KG1 (cell line): ENCODE data around the gene MAML1.
"Not testable (repeated sequence)": the region's sequence is repeated elsewhere in the genome, so short reads cannot be mapped to it uniquely, and the experiment has no call there.

ENCODE experiments used
- DNase-seq: peaks from one replicate; lab custom pipeline; 2025; lab: John Stamatoyannopoulos, UW

The MAML1 gene

GRCh38 chr5:179732918-179733771 is 523 bp downstream of the MAML1 start:
- DNase-seq, result peak; percentile 57

GRCh38 chr5:179733772-179734126 is 1.1 kb downstream of the MAML1 start:
- DNase-seq, result no peak

GRCh38 chr5:179734536-179735164 is 2.0 kb downstream of the MAML1 start:
- DNase-seq, result no peak

- no peak for DNase-seq
Measured at GRCh38 chr5:179738742-179739141, 6.1 kb downstream of the MAML1 start.

GRCh38 chr5:179744106-179744505 is 11.5 kb downstream of the MAML1 start:
- DNase-seq, result not testable (repeated sequence)

GRCh38 chr5:179746872-179747271 is 14.2 kb downstream of the MAML1 start:
- DNase-seq, result no peak

- DNase-seq, result no peak
Measured at GRCh38 chr5:179747811-179748210, 15.2 kb downstream of the MAML1 start.

GRCh38 chr5:179749857-179750508 is 17.4 kb downstream of the MAML1 start:
- no peak for DNase-seq

- DNase-seq, result no peak
Measured at GRCh38 chr5:179753971-179754370, 21.3 kb downstream of the MAML1 start.

GRCh38 chr5:179755022-179755421 is 22.4 kb downstream of the MAML1 start:
- no peak for DNase-seq

GRCh38 chr5:179758955-179759354 is 26.3 kb downstream of the MAML1 start:
- DNase-seq, result no peak

- no peak for DNase-seq
Measured at GRCh38 chr5:179759581-179760551, 27.2 kb downstream of the MAML1 start.

- DNase-seq, result peak; percentile 40
Measured at GRCh38 chr5:179762079-179762780, 29.6 kb downstream of the MAML1 start.

- DNase-seq, result no peak
Measured at GRCh38 chr5:179762781-179763176, 30.2 kb downstream of the MAML1 start.

- no peak for DNase-seq
Measured at GRCh38 chr5:179763215-179763945, 30.8 kb downstream of the MAML1 start.

GRCh38 chr5:179764056-179764455 is 31.4 kb downstream of the MAML1 start:
- DNase-seq, result no peak

GRCh38 chr5:179765400-179765799 is 32.8 kb downstream of the MAML1 start:
- DNase-seq, result no peak

GRCh38 chr5:179766021-179766725 is 33.6 kb downstream of the MAML1 start:
- no peak for DNase-seq

GRCh38 chr5:179766726-179767455 is 34.3 kb downstream of the MAML1 start:
- DNase-seq, result no peak
